ENCODE results near the gene NDUFAF3.
A peak's percentile ranks its signal among the peaks of the same experiment; 100 is the strongest.
"Not testable (repeated sequence)": the region's sequence is repeated elsewhere in the genome, so short reads cannot be mapped to it uniquely, and the experiment has no call there.

The NDUFAF3 gene

DNA sequence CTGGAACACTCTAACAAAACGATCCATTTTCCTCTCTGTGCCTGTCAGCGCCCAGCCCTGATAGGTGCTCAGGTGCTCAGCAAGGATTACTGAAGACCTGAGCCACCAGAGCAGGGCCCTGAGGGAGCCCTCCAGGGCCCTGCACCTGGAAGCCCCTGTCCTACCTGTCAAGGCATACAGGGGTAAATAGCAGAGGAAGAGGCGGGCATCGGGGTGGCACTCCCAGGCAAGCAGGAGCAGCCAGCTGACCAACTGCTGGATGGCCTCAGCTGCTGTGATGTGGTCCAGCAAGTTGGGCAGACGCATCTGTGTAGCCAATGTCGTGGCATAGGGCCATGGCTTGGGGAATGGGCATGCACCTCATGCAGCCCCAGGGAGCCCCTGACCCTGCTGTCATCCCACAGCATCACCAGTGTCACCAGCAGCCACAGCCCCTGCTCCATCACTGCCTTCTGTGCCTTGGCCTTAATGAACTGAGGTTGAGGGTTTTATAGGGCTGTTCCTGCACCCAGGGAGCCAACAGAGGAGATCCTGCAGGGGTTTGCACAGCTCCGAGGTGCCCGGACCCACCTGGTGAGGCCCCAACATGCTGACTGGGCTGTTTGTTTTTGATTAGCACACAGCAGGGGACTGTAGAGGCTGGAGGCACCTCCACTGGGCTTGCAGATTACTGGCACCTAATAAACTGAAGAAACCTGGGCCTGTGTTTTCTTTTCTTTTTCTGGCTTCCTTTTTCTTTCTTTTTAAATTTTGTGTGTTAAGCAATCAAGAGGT, 22.6 kb upstream of the NDUFAF3 start:
- no peak for DNase-seq (ENCODE audit: low read depth)

DNA sequence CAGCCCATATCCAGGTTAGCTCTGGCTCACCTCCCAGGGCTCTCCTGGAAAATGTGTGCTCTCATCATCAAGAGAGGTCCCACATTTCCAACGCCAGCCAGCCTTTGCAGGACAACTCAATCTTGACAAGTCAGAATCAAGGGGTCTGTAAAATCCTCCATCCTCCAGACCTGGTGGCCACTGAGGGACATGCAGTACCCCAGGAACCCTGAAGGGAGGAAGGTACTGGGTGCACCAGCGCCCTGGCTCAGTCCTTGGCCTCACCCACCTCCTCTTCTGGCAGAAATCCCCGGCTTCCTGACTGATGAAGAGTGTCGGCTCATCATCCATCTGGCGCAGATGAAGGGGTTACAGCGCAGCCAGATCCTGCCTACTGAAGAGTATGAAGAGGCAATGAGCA, 20.8 kb upstream of the NDUFAF3 start:
- DNase-seq (ENCODE audit: low read depth) = no peak

DNA sequence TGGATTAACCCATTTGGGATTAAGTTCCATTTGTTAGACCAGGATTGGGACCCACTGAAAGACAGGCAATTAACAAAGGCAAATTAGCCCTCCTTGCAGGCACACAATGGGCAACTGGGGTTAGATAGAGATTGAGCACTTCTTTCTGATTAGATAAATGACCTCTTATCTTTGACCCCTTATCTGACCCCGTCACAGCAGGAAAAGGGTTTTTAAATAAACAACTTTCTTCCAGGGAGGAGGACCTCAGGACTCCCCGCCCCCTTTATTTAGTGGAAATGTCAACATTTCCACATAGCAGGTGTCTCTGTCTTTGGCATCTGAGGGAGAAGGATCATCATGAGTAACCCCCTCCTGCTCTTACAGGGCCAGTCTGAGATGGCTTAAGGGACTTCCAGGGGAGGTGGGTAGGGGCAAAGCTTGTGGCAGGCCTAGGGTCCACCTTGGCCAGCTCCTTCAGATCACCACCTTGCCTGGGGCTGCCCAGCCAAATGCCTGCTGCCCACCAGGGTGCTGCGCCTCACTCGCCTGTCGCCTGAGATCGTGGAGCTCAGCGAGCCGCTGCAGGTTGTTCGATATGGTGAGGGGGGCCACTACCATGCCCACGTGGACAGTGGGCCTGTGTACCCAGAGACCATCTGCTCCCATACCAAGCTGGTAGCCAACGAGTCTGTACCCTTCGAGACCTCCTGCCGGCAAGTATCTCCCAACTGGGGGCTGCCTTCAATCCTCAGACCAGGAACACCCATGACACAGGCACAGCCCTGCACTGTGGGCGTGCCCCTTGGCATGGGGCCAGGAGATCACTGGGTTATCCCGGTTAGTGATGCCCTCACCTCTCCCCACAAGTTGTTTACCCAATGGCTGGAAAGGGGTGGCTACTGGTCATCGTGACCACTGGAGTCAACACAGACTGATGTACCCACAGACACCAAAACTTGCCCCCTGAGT, 17.3 kb upstream of the NDUFAF3 start:
- DNase-seq (ENCODE audit: low read depth) = no peak

DNA sequence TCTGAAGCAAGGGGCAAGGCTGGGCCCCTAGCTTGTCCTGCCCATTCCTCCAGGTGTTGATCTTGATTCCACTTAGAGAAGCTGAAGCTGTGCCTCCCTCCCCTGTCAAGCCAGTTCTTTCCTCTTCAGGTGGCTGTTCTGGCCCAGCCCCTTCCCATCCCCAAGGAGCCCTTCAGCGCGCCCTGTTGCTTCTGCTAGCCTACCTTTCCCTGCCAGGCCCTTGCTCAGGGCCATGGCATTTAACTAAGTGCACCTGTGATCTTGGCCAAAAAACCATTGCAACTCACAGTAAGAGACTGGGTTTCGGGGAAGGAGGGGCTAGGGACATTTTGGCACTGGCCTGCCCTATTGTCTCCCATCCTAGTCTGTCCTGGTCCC, 16.6 kb upstream of the NDUFAF3 start:
- DNase-seq (ENCODE audit: low read depth) = no peak

DNA sequence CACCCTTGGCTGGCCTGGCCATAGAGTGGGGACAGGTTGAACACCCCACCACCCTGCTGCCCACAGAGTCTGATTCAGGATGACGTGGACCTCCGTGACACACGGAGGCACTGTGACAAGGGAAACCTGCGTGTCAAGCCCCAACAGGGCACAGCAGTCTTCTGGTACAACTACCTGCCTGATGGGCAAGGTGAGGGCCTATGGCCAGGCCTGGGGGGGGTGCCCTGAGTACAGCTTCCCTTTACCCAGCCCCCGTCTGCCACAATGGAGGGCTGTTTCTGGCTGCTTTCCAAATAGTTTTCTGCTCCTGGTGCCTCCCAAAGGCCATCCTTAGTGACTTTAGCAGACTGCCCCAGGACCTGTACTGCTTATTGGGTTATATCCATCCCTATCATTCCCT, 15.9 kb upstream of the NDUFAF3 start:
- no peak for DNase-seq (ENCODE audit: low read depth)

DNA sequence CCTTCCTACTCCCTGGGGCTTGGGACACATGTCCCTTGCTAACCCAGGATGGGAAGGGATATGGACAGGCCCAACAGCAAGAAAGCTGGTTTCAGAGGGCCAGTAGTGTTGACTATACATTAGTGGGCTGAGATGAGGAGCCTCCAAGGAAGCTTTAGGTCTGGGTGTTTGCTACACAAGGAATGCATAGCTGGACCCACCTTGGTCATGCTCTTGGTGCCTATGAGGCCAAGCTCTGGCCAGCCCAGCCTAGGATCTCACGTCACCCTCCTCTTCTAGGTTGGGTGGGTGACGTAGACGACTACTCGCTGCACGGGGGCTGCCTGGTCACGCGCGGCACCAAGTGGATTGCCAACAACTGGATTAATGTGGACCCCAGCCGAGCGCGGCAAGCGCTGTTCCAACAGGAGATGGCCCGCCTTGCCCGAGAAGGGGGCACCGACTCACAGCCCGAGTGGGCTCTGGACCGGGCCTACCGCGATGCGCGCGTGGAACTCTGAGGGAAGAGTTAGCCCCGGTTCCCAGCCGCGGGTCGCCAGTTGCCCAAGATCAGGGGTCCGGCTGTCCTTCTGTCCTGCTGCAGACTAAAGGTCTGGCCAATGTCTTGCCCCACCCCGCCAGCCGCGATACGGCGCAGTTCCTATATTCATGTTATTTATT, 15.4 kb upstream of the NDUFAF3 start:
- DNase-seq (ENCODE audit: low read depth) = no peak

DNA sequence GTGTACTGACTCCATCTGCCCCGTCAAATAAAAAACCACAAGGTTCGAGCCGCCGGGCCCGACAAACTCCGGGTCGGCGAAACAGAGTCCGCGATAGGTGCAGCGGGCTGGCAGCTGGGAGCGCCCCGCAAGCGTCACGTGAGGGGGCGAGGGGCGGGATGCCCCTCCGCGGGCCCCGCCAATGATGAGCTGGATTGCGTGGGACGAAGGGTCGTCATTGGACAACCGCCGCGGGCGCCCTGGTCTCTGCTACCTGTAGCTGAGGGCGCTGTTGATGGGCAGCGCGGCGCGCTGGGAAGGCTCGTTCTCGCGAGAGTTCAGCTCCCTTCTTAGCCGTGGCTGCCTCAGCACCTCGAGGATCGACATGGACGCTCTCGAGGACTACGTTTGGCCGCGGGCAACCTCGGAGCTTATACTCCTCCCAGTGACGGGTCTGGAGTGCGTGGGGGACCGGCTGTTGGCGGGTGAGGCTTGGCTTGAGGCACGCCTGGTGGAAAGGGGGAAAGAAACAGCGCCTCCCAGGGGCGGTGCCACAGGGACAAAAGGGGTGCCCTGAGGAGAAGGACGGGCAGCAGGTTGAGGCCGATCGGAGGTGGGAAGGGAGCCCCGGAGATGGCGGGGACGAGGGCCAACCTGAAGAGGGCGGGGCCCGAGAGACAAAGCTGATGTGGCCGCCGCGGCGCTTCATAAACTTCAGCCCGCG, 14.7 kb upstream of the NDUFAF3 start, which contains the start of gene WDR6:
TSS of gene WDR6 (plus strand) at position 324 of the 703 bp plus-strand sequence. CDS start at position 365, 41 bp downstream.
- peak; percentile 86 for DNase-seq (ENCODE audit: low read depth)

DNA sequence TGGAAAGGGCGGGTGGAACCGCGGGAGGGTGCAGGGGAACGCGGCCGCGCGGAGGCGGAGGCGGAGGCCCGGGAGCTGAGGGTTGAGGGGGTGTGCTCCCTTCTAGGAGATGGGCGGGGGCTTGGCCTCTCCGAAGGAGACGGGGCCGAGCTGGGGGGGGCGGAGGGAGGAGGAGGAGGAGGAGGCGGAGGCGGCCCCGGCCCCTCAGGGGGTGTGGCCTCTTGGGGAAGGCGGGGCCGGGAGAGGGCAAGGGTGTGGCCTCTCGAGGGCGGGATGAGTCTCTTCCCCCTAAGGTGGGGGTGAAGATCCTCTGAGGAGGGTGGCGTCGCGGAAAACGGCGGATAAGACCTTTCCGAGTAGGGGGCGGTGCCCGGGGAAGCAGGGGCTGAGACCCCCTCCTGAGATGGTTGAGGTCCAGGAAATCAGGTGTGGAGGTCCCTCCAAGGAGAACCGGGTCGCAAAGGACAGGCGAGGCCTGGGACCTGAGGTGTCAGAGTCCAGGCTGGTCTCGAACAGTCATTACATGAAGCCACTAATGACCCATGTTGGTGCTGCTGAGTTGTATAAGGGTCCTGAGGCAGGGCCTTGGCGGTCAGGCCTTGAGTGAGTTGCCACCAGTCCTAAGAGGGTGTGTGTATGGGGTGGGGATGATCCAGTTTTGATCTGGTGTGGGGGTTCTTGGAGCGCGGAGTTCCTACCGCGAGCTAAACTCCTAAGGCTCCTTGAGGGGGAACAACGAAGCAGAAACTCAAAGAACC, 14.0 kb upstream of the NDUFAF3 start:
- no peak for DNase-seq (ENCODE audit: low read depth)

DNA sequence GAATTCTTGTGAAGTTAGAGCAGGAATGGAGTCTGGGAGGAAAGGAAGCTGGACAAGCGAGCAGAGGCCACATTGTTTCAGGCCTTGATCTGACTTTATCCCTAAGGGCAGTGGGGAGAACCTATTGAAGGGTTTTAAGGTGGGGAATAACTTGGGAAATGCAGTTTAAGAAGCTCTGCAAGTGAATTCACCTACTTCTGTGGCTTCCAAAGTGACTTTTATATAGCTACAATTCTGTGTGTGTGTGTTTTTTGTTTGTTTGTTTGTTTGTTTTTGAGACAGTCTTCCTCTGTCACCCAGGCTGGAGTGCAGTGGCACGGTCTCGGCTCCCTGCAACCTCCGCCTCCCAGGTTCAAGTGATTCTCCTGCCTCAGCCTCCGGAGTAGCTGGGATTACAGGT, 13.3 kb upstream of the NDUFAF3 start:
- DNase-seq (ENCODE audit: low read depth) = not testable (repeated sequence)

DNA sequence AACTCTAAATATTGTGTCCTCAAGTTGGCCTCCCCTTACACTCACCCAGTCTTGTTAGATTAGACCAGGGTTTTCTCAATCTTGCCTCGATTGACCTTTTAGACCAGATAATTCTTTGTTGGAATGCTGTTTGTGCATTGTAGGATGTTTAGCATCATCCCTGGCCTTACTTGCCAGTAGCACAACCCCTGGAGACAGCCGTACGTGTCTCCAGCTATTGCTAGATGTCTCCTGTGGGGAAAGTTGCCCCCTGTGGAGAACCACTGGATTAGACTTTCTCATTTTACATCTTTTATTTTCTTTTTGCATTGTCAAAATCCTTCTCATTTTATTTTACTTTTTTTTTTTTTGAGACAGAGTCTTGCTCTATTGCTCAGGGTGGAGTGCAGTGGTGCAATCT, 12.5 kb upstream of the NDUFAF3 start:
- no peak for DNase-seq (ENCODE audit: low read depth)

DNA sequence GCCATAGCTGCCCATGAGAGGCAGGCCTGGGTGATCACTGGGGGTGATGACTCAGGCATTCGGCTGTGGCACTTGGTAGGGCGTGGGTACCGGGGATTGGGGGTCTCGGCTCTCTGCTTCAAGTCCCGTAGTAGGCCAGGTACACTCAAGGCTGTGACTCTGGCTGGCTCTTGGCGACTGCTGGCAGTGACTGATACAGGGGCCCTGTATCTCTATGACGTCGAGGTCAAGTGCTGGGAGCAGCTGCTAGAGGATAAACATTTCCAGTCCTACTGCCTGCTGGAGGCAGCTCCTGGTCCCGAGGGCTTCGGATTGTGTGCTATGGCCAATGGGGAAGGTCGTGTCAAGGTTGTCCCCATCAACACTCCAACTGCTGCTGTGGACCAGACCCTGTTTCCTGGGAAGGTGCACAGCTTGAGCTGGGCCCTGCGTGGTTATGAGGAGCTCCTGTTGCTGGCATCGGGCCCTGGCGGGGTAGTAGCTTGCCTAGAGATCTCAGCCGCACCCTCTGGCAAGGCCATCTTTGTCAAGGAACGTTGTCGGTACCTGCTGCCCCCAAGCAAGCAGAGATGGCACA, 9.4 kb upstream of the NDUFAF3 start:
- no peak for DNase-seq (ENCODE audit: low read depth)

DNA sequence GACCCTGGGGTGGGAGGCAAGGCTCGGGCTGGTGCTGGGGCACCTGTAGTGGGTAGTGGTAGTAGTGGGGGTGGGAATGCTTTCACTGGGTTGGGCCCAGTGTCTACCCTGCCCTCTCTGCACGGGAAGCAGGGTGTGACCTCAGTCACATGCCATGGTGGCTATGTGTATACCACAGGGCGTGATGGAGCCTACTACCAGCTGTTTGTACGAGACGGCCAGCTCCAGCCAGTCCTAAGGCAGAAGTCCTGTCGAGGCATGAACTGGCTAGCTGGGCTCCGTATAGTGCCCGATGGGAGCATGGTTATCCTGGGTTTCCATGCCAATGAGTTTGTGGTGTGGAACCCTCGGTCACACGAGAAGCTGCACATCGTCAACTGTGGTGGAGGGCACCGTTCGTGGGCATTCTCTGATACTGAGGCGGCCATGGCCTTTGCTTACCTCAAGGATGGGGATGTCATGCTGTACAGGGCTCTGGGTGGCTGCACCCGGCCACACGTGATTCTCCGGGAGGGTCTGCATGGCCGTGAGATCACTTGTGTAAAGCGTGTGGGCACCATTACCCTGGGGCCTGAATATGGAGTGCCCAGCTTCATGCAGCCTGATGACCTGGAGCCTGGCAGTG, 8.7 kb upstream of the NDUFAF3 start:
- DNase-seq (ENCODE audit: low read depth) = no peak

DNA sequence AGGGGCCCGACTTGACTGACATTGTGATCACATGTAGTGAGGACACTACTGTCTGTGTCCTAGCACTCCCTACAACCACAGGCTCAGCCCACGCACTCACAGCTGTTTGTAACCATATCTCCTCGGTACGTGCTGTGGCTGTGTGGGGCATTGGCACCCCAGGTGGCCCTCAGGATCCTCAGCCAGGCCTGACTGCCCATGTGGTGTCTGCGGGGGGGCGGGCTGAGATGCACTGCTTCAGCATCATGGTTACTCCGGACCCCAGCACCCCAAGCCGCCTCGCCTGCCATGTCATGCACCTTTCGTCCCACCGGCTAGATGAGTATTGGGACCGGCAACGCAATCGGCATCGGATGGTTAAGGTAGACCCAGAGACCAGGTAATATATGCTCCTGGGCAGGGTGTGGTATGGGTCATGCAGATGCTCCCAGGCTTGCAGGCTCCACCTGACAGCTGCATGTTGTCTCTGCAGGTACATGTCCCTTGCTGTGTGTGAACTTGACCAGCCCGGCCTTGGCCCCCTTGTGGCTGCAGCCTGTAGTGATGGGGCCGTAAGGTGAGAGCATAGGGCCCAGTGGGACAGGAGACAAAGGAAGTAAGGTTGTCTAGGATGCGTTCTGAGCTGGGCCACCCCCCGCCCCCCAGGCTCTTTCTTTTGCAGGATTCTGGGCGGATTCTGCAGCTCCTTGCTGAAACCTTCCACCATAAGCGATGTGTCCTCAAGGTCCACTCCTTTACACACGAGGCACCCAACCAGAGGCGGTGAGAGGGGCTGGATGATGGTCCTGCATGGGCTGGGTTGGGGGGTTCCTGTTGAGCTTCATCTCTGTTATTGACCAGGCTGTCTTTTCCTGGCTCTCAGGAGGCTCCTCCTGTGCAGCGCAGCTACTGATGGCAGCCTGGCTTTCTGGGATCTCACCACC, 7.9 kb upstream of the NDUFAF3 start:
- no peak for DNase-seq (ENCODE audit: low read depth)

DNA sequence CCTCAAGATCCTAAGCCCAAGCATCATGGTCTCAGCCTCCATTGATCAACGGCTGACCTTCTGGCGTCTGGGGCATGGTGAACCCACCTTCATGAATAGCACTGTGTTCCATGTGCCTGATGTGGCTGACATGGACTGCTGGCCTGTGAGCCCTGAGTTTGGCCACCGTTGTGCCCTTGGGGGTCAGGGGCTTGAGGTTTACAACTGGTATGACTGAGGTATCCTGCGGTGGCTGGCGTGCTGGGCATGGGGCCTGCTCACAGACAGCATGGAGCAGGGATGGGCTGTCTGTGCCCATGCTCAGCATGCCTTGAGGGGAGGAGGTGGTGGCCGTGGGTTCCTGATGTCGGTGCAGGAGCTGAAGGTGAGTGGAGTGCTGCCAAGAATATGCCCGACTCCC, 6.8 kb upstream of the NDUFAF3 start:
- DNase-seq (ENCODE audit: low read depth) = no peak

DNA sequence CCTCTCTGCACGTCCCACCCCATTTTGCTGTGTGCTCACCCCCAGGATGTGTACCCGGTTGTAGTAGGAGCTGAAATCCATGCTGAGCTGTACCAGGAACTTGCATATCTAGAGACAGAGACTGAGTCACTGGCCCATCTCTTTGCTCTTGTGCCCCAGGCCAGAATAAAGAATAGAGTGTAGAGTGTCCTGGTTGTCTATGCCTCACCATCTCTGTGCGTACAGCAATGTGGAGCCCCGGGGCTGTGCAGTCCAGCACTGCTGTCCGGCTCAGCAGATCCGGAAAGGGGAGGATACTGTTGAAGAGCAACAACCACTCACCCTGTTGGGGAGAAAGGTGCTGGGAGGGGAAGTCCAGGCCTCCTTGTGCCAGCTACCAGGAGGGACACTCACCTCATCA, 6.2 kb upstream of the NDUFAF3 start:
- DNase-seq (ENCODE audit: low read depth) = no peak

DNA sequence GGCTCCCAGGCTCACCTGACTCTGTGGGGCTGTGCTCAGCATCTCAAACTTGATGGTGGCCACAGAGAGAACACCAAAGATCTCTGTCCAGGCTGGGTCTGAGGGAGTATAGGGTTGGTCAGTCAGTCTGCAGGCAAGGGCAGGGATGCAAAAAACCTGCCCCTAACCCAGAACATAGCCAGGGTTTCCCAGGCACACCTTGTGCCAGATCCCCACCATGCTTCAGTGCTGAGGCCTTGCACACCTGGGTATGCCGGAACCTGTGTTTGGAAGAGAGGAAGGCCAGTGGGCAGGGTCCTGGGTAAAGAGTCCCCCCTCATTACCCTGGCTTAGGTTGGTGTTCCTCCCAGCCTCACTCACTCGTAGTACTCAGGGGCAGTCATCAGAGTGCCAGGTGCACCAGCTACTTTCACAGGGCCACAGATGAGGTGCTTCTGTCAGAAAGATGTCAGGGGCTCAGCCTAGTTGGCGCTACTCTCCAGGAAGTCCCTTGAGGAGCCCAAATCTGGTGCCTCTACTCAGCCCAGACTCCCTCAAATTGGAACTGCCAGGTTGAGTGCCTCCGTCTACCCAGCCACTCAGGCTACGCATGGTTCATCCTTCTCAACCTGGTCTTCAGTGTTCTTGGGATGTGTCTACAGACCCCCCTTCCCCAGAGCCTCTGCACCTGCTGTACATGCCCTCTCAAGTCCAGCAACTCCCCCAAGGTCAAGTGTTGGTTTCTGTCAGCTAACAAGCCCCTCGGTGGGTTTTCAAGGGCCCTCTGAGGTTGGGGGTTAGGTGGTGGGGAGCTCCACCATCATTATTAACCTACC, 5.3 kb upstream of the NDUFAF3 start:
- no peak for DNase-seq (ENCODE audit: low read depth)

DNA sequence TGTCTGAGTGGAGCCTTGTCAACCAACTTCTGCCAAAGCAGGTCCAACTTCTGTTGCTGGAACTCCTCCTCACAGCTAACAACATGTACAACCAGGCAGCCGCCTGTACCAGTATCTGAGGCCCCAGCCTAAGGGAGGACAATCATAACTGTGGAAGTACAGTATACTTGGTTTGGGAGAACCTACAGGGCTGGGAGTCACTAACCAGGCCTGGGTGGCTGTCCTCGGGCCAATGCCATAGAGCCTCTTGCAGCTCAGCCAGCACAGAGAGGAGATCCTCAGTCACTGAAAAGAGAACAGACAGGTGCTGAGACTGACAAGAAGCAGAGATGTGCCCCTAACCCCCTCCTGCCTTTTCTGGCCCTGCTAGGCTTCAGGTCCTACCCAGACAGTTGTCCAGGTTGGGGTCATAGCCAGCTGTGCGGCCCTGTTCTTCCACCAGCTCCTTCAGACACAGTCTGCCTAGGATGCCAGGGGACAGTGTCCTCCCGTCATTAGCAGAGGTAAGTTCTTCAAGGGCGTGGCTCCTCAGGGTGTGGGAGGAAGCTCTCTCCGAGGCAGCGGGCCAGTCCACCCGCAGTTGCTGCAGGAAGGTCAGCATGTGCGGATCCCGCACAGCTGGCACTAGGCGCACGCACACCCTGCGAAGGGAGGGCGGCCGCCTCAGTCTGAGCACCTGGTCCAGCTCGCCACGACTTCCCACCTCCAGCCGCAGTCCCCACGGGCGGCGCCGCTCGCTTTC, 4.5 kb upstream of the NDUFAF3 start:
- no peak for DNase-seq (ENCODE audit: low read depth)

Data from non-pigmented ciliary epithelial cell (primary cell).